ENCODE results near the gene F8.

The F8 gene

DNA sequence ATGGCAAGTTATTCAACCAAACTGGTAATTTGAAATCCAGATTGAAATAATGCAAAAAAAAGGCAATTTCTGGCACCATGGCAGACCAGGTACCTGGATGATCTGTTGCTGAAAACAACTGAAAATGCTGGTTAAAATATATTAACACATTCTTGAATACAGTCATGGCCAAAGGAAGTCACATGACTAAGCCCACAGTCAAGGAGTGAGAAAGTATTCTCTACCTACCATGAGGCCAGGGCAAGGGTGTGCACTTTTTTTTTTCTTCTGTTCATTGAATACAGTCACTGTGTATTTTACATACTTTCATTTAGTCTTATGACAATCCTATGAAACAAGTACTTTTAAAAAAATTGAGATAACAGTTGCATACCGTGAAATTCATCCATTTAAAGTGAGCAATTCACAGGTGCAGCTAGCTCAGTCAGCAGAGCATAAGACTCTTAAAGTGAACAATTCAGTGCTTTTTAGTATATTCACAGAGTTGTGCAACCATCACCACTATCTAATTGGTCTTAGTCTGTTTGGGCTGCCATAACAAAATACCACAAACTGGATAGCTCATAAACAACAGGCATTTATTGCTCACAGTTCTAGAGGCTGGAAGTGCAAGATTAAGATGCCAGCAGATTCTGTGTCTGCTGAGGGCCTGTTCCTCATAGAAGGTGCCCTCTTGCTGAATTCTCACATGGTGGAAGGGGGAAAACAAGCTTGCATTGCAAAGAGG lies 212.4 kb downstream of the F8 start:
- H3K4me1 Mint-ChIP-seq (ENCODE audit: low read depth), result peaks cover 6% of the 10 kb centered on the region
- H3K27me3 Mint-ChIP-seq, result peaks cover 4% of the 10 kb centered on the region
- no peaks in the 10 kb centered on the region for H3K9me3 Mint-ChIP-seq (ENCODE audit: low read depth)
- no peaks in the 10 kb centered on the region for H3K36me3 Mint-ChIP-seq
- H3K27ac Mint-ChIP-seq, result no peak overlapping the region
- no peak overlapping the region for H3K4me3 Mint-ChIP-seq

DNA sequence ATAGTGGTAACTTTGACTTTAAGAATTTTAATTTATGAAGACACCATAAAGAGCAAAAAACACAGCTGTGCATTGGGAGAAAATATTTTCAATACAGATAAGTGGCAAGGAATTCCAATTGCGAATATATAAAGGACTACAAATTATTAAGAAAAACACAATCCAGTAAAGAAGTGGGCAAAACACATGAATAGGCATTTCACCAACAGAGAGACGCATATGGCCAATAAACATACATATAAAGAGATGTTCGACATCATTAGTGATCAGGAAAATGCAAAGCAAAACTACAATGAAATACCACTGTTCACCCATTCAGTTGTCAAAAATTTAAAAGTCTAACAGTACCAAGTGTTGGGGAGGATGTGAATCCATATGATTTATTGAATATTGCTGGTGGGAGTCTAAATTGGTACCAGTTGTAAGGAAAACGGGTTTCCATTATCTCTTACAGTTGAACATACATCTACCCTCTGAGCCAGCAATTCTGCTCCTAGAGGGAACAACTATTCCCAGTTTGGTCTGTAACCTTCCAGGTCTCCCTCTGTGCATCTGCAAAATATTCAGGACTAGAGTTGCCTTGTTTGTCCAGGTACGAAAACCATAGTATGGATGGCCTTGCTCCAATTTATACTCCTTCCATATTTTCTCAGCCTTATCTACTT lies 215.6 kb downstream of the F8 start:
- no peaks in the 10 kb centered on the region for H3K27me3 Mint-ChIP-seq
- H3K36me3 Mint-ChIP-seq, result no peaks in the 10 kb centered on the region
- no peak overlapping the region for H3K4me3 Mint-ChIP-seq
- H3K9me3 Mint-ChIP-seq (ENCODE audit: low read depth), result no peaks in the 10 kb centered on the region
- peaks cover 32% of the 10 kb centered on the region for H3K4me1 Mint-ChIP-seq (ENCODE audit: low read depth)
- H3K27ac Mint-ChIP-seq, result no peak overlapping the region

GRCh38 chrX:154805696-154806091 lies 216.8 kb downstream of the F8 start:
- peaks cover 40% of the 10 kb centered on the region for H3K4me1 Mint-ChIP-seq (ENCODE audit: low read depth)
- no peaks in the 10 kb centered on the region for H3K36me3 Mint-ChIP-seq
- no peak overlapping the region for H3K27ac Mint-ChIP-seq
- no peaks in the 10 kb centered on the region for H3K9me3 Mint-ChIP-seq (ENCODE audit: low read depth)
- no peaks in the 10 kb centered on the region for H3K27me3 Mint-ChIP-seq
- peak overlapping the region; percentile 80 for H3K4me3 Mint-ChIP-seq

DNA sequence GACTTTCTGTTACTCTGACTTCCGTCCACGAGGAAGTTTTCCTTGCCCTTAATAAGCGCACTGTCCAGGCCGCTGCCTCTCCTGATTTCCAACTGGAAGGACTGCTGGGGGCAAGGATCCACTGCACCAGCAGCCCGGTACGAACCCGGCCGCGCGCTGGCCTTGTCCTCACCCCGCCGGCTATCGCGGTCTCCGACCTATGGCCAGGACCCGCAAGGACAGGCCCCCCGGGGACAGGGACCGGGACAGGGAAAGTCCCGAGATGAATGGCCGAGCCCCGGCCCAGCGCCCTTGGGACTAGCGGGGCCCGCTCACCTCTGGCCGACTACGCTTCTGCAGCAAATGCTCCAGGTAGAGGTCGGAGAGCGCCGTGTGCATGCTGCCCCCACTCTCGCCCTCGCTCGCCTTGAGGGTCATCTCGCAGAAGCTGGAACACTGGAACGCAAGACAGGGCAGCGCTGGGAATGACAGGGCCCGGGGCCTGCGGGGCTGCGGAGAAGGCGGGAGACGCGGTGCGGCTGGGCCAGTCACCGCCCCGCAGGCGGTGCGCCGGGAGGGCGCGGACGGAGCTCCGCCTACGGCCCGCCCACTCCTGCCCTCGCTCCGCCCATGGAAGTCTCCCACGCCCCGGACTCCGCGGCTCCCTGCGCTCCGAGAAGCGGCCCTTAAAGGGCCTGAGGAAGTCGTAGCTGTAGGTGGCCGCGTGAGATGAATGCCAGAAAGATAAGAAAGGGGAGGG lies 217.4 kb downstream of the F8 start, which contains the start of gene MPP1:
TSS of gene MPP1 (minus strand) at position 529 of the 739 bp plus-strand sequence. CDS start at position 417, 112 bp downstream.
- H3K4me3 Mint-ChIP-seq, result peak within 1 kb of the TSS; percentile 81
- H3K36me3 Mint-ChIP-seq, result no peaks in the 10 kb centered on the region
- H3K9me3 Mint-ChIP-seq (ENCODE audit: low read depth), result no peaks in the 10 kb centered on the region
- H3K4me1 Mint-ChIP-seq (ENCODE audit: low read depth), result peaks cover 46% of the 10 kb centered on the region
- H3K27ac Mint-ChIP-seq, result peak within 1 kb of the TSS; percentile 55
- H3K27me3 Mint-ChIP-seq, result no peaks in the 10 kb centered on the region

DNA sequence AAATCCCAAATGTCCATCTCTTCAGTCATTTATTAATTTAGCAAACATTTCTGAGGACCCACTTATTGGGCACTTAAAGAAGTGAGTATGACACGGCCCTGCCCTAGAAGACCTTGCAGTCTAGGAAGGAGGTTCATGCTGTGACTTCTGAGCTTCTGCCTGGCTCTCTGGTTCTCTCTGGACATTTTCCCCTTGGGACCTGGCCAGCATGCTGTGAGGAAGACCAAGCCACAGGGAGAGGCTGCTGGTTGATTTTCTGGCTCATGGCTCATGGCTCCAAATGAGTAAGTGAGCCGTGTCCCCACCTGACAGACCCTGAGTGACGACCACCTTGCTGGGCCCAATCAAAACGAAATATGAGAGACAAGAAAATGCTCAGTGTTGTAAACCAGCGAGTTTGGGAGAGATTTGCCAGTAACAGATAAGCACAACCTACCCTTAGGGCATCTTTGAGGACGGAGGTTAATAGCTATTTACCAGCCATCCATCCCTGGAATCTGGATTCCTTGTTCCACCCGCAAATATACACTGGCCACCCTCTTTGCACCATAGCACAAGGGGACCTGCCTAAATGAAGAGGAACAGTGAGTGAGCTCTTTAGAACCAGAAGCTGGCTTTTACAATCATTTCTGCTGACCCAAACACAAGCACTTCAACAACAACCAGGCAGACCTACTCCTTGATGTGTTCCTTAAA lies 218.1 kb downstream of the F8 start:
- peaks cover 53% of the 10 kb centered on the region for H3K4me1 Mint-ChIP-seq (ENCODE audit: low read depth)

GRCh38 chrX:154802947-154803346 lies 219.6 kb downstream of the F8 start:
- H3K4me3 Mint-ChIP-seq, result no peak overlapping the region

More for the DNA sequence above, 218.1 kb downstream of the F8 start:
- no peaks in the 10 kb centered on the region for H3K27me3 Mint-ChIP-seq
- peak overlapping the region; percentile 81 for H3K4me3 Mint-ChIP-seq
- H3K27ac Mint-ChIP-seq, result peak overlapping the region; percentile 55
- no peaks in the 10 kb centered on the region for H3K9me3 Mint-ChIP-seq (ENCODE audit: low read depth)
- H3K36me3 Mint-ChIP-seq, result no peaks in the 10 kb centered on the region

GRCh38 chrX:154800478-154801210 lies 221.9 kb downstream of the F8 start:
- Mint-ChIP-seq H3K9me3 (ENCODE audit: low read depth) (no peaks in the 10 kb centered on the region), H3K4me1 (ENCODE audit: low read depth) (peaks cover 63% of the 10 kb centered on the region), H3K27ac (peak overlapping the region; percentile 66), H3K4me3 (peak overlapping the region; percentile 40), H3K27me3 (no peaks in the 10 kb centered on the region), H3K36me3 (no peaks in the 10 kb centered on the region)

More at GRCh38 chrX:154802947-154803346, 219.6 kb downstream of the F8 start:
- no peaks in the 10 kb centered on the region for H3K27me3 Mint-ChIP-seq
- no peaks in the 10 kb centered on the region for H3K36me3 Mint-ChIP-seq
- H3K27ac Mint-ChIP-seq, result no peak overlapping the region
- peaks cover 62% of the 10 kb centered on the region for H3K4me1 Mint-ChIP-seq (ENCODE audit: low read depth)
- no peaks in the 10 kb centered on the region for H3K9me3 Mint-ChIP-seq (ENCODE audit: low read depth)

- peak overlapping the region; percentile 67 for H3K4me3 Mint-ChIP-seq
- no peaks in the 10 kb centered on the region for H3K36me3 Mint-ChIP-seq
- no peaks in the 10 kb centered on the region for H3K27me3 Mint-ChIP-seq
- no peaks in the 10 kb centered on the region for H3K9me3 Mint-ChIP-seq (ENCODE audit: low read depth)
- peak overlapping the region; percentile 95 for H3K27ac Mint-ChIP-seq
- H3K4me1 Mint-ChIP-seq (ENCODE audit: low read depth), result peaks cover 60% of the 10 kb centered on the region
Observed at GRCh38 chrX:154799556-154800348, 222.8 kb downstream of the F8 start.

GRCh38 chrX:154797006-154797405 lies 225.5 kb downstream of the F8 start:
- no peaks in the 10 kb centered on the region for H3K9me3 Mint-ChIP-seq (ENCODE audit: low read depth)
- peaks cover 38% of the 10 kb centered on the region for H3K4me1 Mint-ChIP-seq (ENCODE audit: low read depth)
- H3K4me3 Mint-ChIP-seq, result no peak overlapping the region
- no peaks in the 10 kb centered on the region for H3K36me3 Mint-ChIP-seq
- H3K27ac Mint-ChIP-seq, result no peak overlapping the region
- H3K27me3 Mint-ChIP-seq, result no peaks in the 10 kb centered on the region

- Mint-ChIP-seq H3K4me3 (no peak overlapping the region), H3K36me3 (no peaks in the 10 kb centered on the region), H3K27me3 (no peaks in the 10 kb centered on the region), H3K4me1 (ENCODE audit: low read depth) (peaks cover 23% of the 10 kb centered on the region), H3K27ac (no peak overlapping the region), H3K9me3 (ENCODE audit: low read depth) (no peaks in the 10 kb centered on the region)
Observed at GRCh38 chrX:154795016-154795415, 227.5 kb downstream of the F8 start.

DNA sequence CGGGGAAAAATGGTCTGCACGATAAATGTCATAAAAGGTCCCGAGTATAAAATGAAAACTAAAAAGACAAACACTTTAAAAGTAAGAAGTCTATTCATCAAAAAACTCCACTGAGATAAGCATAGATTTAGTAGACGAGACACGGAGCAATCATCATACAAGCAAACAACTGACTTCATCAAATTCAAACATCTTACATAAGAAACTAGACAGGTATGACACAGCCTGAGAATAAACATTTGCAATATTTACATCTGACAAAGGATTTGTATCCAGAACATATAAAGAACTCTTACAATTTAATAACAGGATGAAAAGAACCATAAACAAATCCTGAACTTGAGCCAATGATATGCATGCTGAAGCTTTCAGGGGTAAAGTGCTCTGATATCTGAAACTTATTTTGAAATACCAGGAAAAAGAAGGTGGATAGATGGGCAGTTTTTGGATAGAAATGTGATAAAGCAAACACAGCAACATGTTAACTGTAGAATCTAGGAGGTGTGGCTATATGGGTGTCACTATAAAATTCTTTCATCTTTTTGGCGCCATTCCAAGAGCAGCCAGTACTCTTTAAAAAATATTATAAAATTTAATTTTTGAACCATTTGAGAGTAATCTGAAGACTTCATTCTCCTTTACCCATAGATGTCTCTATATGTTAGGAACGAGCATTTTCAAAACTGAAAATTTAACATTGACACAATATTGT lies 229.3 kb downstream of the F8 start:
- H3K4me3 Mint-ChIP-seq, result no peak overlapping the region
- H3K27me3 Mint-ChIP-seq, result no peaks in the 10 kb centered on the region
- H3K4me1 Mint-ChIP-seq (ENCODE audit: low read depth), result peaks cover 8% of the 10 kb centered on the region
- H3K27ac Mint-ChIP-seq, result no peak overlapping the region
- no peaks in the 10 kb centered on the region for H3K36me3 Mint-ChIP-seq
- no peaks in the 10 kb centered on the region for H3K9me3 Mint-ChIP-seq (ENCODE audit: low read depth)

DNA sequence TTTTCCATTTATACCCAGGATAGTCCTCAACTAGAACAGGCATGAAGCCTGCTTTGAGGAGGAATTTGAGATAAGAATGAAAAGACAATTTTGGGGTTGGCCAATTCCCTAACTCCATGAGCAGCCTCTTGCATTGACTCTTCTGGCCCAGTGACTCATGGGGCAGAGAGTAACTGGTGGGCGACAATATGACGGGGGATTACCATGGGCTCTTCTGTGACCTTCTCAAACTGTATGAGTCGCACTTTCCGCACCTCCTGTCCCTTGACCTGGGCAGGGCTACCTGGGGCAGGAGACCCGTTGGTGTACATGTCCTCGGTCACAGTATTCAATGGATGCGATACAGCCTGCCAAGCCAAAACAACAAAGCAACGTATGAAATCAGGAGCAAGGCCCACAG lies 230.6 kb downstream of the F8 start:
- Mint-ChIP-seq H3K36me3 (no peaks in the 10 kb centered on the region), H3K4me3 (no peak overlapping the region), H3K4me1 (ENCODE audit: low read depth) (peaks cover 3% of the 10 kb centered on the region), H3K27me3 (no peaks in the 10 kb centered on the region), H3K27ac (no peak overlapping the region), H3K9me3 (ENCODE audit: low read depth) (no peaks in the 10 kb centered on the region)

GRCh38 chrX:154791467-154791866 lies 231.1 kb downstream of the F8 start:
- Mint-ChIP-seq H3K4me3 (no peak overlapping the region), H3K4me1 (ENCODE audit: low read depth) (peaks cover 3% of the 10 kb centered on the region), H3K36me3 (no peaks in the 10 kb centered on the region), H3K9me3 (ENCODE audit: low read depth) (no peaks in the 10 kb centered on the region), H3K27ac (no peak overlapping the region), H3K27me3 (no peaks in the 10 kb centered on the region)
